ENCODE results near the gene TBX1. TPM values are rescaled to one million over a fixed set of nuclear protein-coding genes. Genes with fewer than 3 reads are reported as not detected.
"Not testable (repeated sequence)": the region's sequence is repeated elsewhere in the genome, so short reads cannot be mapped to it uniquely, and the experiment has no call there.

TBX1 gene
- total and polyA plus RNA-seq, 2 experiments from 2014 or later, result 0.07 TPM; not detected in 1

GRCh38 chr22:19789828-19790227 is 29.2 kb downstream of the TBX1 start:
- Histone ChIP-seq H3K4me2 (no peak overlapping the region), H3K27ac (no peak overlapping the region), H4K20me1 (ENCODE audit: insufficient read depth, poor library complexity, severe bottlenecking) (no peaks in the 10 kb centered on the region), H3K4me1 (ENCODE audit: insufficient read depth) (no peaks in the 10 kb centered on the region), H3K4me3 (no peak overlapping the region), H3K27me3 (no peaks in the 10 kb centered on the region), H3K9me3 (ENCODE audit: low read depth) (no peaks in the 10 kb centered on the region), H3K79me2 (no peaks in the 10 kb centered on the region), H2AFZ (no peak overlapping the region), H3K36me3 (replicated peaks; ENCODE audit: insufficient read depth, low read depth) (no peaks in the 10 kb centered on the region), H3K9me2 (replicated peaks; ENCODE audit: insufficient read depth) (no peaks in the 10 kb centered on the region)
- DNase-seq (ENCODE audit: low spot score), result no peak
- TF ChIP-seq CTCF (IDR thresholded peaks at IDR 0.05; ENCODE audit: poor library complexity), result no peak
- no peak for TF ChIP-seq EZH2 (IDR thresholded peaks at IDR 0.05; ENCODE audit: borderline replicate concordance)
- TF ChIP-seq EZH2phosphoT487 (IDR thresholded peaks at IDR 0.05; ENCODE audit: low read depth, severe bottlenecking, unreplicated experiment), result no peak
- WGBS (ENCODE audit: low lambda C conversion rate, missing lambda C conversion rate), result 95% methylated on average over 6 of the region's 6 CpGs

GRCh38 chr22:19791243-19791642 is 30.7 kb downstream of the TBX1 start:
- no peak for DNase-seq (ENCODE audit: low spot score)
- Histone ChIP-seq H4K20me1 (ENCODE audit: insufficient read depth, poor library complexity, severe bottlenecking) (no peaks in the 10 kb centered on the region), H3K4me1 (ENCODE audit: insufficient read depth) (no peaks in the 10 kb centered on the region), H3K4me2 (no peak overlapping the region), H3K4me3 (no peak overlapping the region), H3K9me2 (replicated peaks; ENCODE audit: insufficient read depth) (no peaks in the 10 kb centered on the region), H3K36me3 (replicated peaks; ENCODE audit: insufficient read depth, low read depth) (no peaks in the 10 kb centered on the region), H3K27me3 (no peaks in the 10 kb centered on the region), H3K9me3 (ENCODE audit: low read depth) (no peaks in the 10 kb centered on the region), H2AFZ (no peak overlapping the region), H3K27ac (no peak overlapping the region), H3K79me2 (no peaks in the 10 kb centered on the region)
- no peak for TF ChIP-seq CTCF (IDR thresholded peaks at IDR 0.05; ENCODE audit: poor library complexity)
- no peak for TF ChIP-seq EZH2 (IDR thresholded peaks at IDR 0.05; ENCODE audit: borderline replicate concordance)
- no peak for TF ChIP-seq EZH2phosphoT487 (IDR thresholded peaks at IDR 0.05; ENCODE audit: low read depth, severe bottlenecking, unreplicated experiment)

GRCh38 chr22:19791894-19792293 is 31.3 kb downstream of the TBX1 start:
- H3K9me3 ChIP-seq (ENCODE audit: low read depth), result no peaks in the 10 kb centered on the region
- H3K36me3 ChIP-seq (replicated peaks; ENCODE audit: insufficient read depth, low read depth), result no peaks in the 10 kb centered on the region
- DNase-seq (ENCODE audit: low spot score), result no peak
- no peak overlapping the region for H3K27ac ChIP-seq
- H3K9me2 ChIP-seq (replicated peaks; ENCODE audit: insufficient read depth), result no peaks in the 10 kb centered on the region
- no peak overlapping the region for H2AFZ ChIP-seq
- H3K79me2 ChIP-seq, result no peaks in the 10 kb centered on the region
- TF ChIP-seq CTCF (IDR thresholded peaks at IDR 0.05; ENCODE audit: poor library complexity) (no peak), EZH2phosphoT487 (IDR thresholded peaks at IDR 0.05; ENCODE audit: low read depth, severe bottlenecking, unreplicated experiment) (no peak), EZH2 (IDR thresholded peaks at IDR 0.05; ENCODE audit: borderline replicate concordance) (no peak)
- H3K4me1 ChIP-seq (ENCODE audit: insufficient read depth), result no peaks in the 10 kb centered on the region
- no peaks in the 10 kb centered on the region for H4K20me1 ChIP-seq (ENCODE audit: insufficient read depth, poor library complexity, severe bottlenecking)
- no peaks in the 10 kb centered on the region for H3K27me3 ChIP-seq
- no peak overlapping the region for H3K4me2 ChIP-seq
- H3K4me3 ChIP-seq, result no peak overlapping the region

- H2AFZ ChIP-seq; H3K4me3 ChIP-seq; H3K9me2 ChIP-seq (replicated peaks; ENCODE audit: insufficient read depth); H3K27ac ChIP-seq; H3K36me3 ChIP-seq (replicated peaks; ENCODE audit: insufficient read depth, low read depth); DNase-seq (ENCODE audit: low spot score); H3K27me3 ChIP-seq; H3K4me1 ChIP-seq (ENCODE audit: insufficient read depth); H3K9me3 ChIP-seq (ENCODE audit: low read depth); H4K20me1 ChIP-seq (ENCODE audit: insufficient read depth, poor library complexity, severe bottlenecking); H3K4me2 ChIP-seq; H3K79me2 ChIP-seq: not testable (repeated sequence)
- 95% methylated on average over 13 of the region's 13 CpGs for WGBS (ENCODE audit: low lambda C conversion rate, missing lambda C conversion rate)
Observed at GRCh38 chr22:19792383-19792896, 31.9 kb downstream of the TBX1 start.

All from hepatocyte (in vitro differentiated cells).